T-cell (primary cell): ENCODE data around the gene SMU1. TPM values are rescaled to one million over a fixed set of nuclear protein-coding genes. Genes with fewer than 3 reads are reported as not detected.

Experiments
- ATAC-seq, 4 experiments: fragments of 200-7000 bp in 3 of 4; fragments of 150-1000 bp in 1 of 4; cut with Tn5 transposase; replicated peaks in 1 of 4; 1 replicate in 3 of 4; 2 replicates in 1 of 4; pipeline ENCODE4 v1.10.0; 2021; ENCODE audit warnings: moderate library complexity in 3 of 4, mild to moderate bottlenecking in 2 of 4, moderate number of reproducible peaks in 1 of 4
- CTCF ChIA-PET, 2 donors: fragments of 300-600 bp; sonication (Branson Sonifier 250); formaldehyde crosslinking; loops; one replicate each; lab custom pipeline; 2022; ENCODE audit warnings: antibody characterized with exemption in 2 of 2; lab: Charles Lee
- POLR2A ChIA-PET, 2 donors: fragments of 300-600 bp; sonication (Branson Sonifier 250); formaldehyde crosslinking; loops; one replicate each; lab custom pipeline; 2022; ENCODE audit warnings: antibody characterized with exemption in 2 of 2; lab: Charles Lee
- DNase-seq, 35 experiments: peaks; one replicate each; pipeline versions ENCODE4 v3.0.0 to v3.0.0-alpha.2; 2013 to 2023
- H3K27ac ChIP-seq: one replicate; pipeline ENCODE4 v1.5.1; 2013; ENCODE audit warnings: low read length
- H3K27me3 ChIP-seq, 2 experiments: replicated peaks in 1 of 2; 1 replicate in 1 of 2; 2 replicates in 1 of 2; pipeline versions ENCODE4 v1.6.1 to v1.7.0; 2013; ENCODE audit warnings: low read length in 1 of 2, mixed read lengths in 1 of 2; ENCODE audit not compliant: control insufficient read depth in 2 of 2, insufficient read depth in 2 of 2; ENCODE audit errors: extremely low read depth in 1 of 2
- H3K36me3 ChIP-seq, 2 donors: 1 replicate in 1 of 2; 2 replicates in 1 of 2; pipeline versions ENCODE4 v1.6.1 to v1.7.0; 2013; ENCODE audit warnings: low read length in 1 of 2; ENCODE audit not compliant: control insufficient read depth in 2 of 2, insufficient read depth in 1 of 2; ENCODE audit errors: extremely low read depth in 1 of 2
- H3K4me1 ChIP-seq, 2 experiments: 1 replicate in 1 of 2; 2 replicates in 1 of 2; pipeline versions ENCODE4 v1.6.1 to v1.7.0; 2013; ENCODE audit warnings: low read length in 2 of 2, mixed read lengths in 1 of 2; ENCODE audit not compliant: insufficient read depth in 2 of 2, control insufficient read depth in 1 of 2; ENCODE audit errors: extremely low read depth in 1 of 2
- H3K4me3 ChIP-seq, 2 donors: 1 replicate in 1 of 2; 2 replicates in 1 of 2; pipeline versions ENCODE4 v1.5.1 to v1.7.0; 2013; ENCODE audit warnings: mild to moderate bottlenecking in 2 of 2, low read length in 1 of 2, moderate library complexity in 1 of 2; ENCODE audit not compliant: control insufficient read depth in 1 of 2; ENCODE audit errors: extremely low read depth in 1 of 2
- H3K9me3 ChIP-seq: 2 replicates; pipeline ENCODE4 v1.7.0; 2013
- H3K27ac Mint-ChIP-seq, 2 donors: one replicate each; pipeline ENCODE4 v1.8.0; 2020 to 2021; ENCODE audit warnings: mild to moderate bottlenecking in 2 of 2, mixed read lengths in 2 of 2
- H3K27me3 Mint-ChIP-seq, 2 donors: one replicate each; pipeline ENCODE4 v1.8.0; 2021 to 2022; ENCODE audit warnings: mixed read lengths in 2 of 2
- H3K36me3 Mint-ChIP-seq: one replicate; pipeline ENCODE4 v1.8.0; 2021; ENCODE audit warnings: mixed read lengths
- H3K4me1 Mint-ChIP-seq, 3 donors: one replicate each; pipeline ENCODE4 v1.8.0; 2020 to 2022; ENCODE audit warnings: mixed read lengths in 3 of 3, mild to moderate bottlenecking in 1 of 3
- H3K4me3 Mint-ChIP-seq, 3 donors: one replicate each; pipeline ENCODE4 v1.8.0; 2020 to 2022; ENCODE audit warnings: mild to moderate bottlenecking in 3 of 3, mixed read lengths in 3 of 3, moderate library complexity in 3 of 3
- H3K9me3 Mint-ChIP-seq, 3 donors: one replicate each; pipeline ENCODE4 v1.8.0; 2020 to 2022; ENCODE audit warnings: mixed read lengths in 3 of 3
- WGBS: methylation state at CpG from one replicate; pipeline ENCODE4 v1.1.5; 2013; ENCODE audit warnings: missing lambda C conversion rate; ENCODE audit not compliant: insufficient coverage; 5-methylcytosine and 5-hydroxymethylcytosine counted together
- total RNA-seq, 35 experiments: library from RNA in 6 of 35; stranded (reverse) in 6 of 35; fragments of 120-200 nt in 1 of 35; gene quantifications; one replicate each; pipeline versions ENCODE4 v1.2.1 to v1.2.4 and lab custom pipeline; 2013 to 2026

SMU1 gene
- total RNA-seq, 5 donors from 2014 or later (not counting 1 experiment from before 2014, with no cell fraction given) = 22.6 to 25.5 (median 24.4) TPM

GRCh38 chr9:33044677-33045282 is 31.7 kb downstream of the SMU1 start:
- POLR2A ChIA-PET = interaction anchor here (0.6 to 1.2 kb wide), 4 partner anchors 15 to 58 kb away, joined by 3 to 8 read pairs (median 4); partner anchors contain the start of gene DNAJA1 (in 1 of the 2)
- Mint-ChIP-seq H3K36me3 (peaks cover 20% of the 10 kb centered on the region), H3K27ac (peak overlapping the region; percentile 25 to 68), H3K4me3 (peak overlapping the region; percentile 68 to 76 (median 76)), H3K4me1 (peaks cover 16 to 19% (median 18%) of the 10 kb centered on the region in 3 donors), H3K9me3 (no peaks in the 10 kb centered on the region), H3K27me3 (no peaks in the 10 kb centered on the region)
- Histone ChIP-seq H3K4me1 (peaks cover 2 to 13% of the 10 kb centered on the region in 2 experiments), H3K4me3 (peak overlapping the region; percentile 54 to 80), H3K36me3 (peaks cover 0 to 35% of the 10 kb centered on the region in 2 donors), H3K27ac (no peak overlapping the region), H3K27me3 (no peaks in the 10 kb centered on the region), H3K9me3 (no peaks in the 10 kb centered on the region)
- WGBS = 84% methylated on average over 10 of the region's 12 CpGs
- DNase-seq = no peak
- ATAC-seq = peak in 1 of 4 experiments; percentile 9
- CTCF ChIA-PET = interaction anchor here in 1 of 2 donors (1.0 kb wide), 1 partner anchor 15 kb away, joined by 3 read pairs; no protein-coding TSS in a partner anchor

GRCh38 chr9:33044162-33044673 is 32.3 kb downstream of the SMU1 start:
- Mint-ChIP-seq H3K9me3 (no peaks in the 10 kb centered on the region), H3K4me3 (peak overlapping the region; percentile 68 to 76 (median 76)), H3K4me1 (peaks cover 16 to 19% (median 18%) of the 10 kb centered on the region in 3 donors), H3K27ac (peak overlapping the region; percentile 13 to 28), H3K27me3 (no peaks in the 10 kb centered on the region), H3K36me3 (peaks cover 17% of the 10 kb centered on the region)
- H3K4me1 ChIP-seq = peaks cover 2 to 13% of the 10 kb centered on the region in 2 experiments
- ATAC-seq = peak; percentile 61 to 80 (median 70)
- H3K27ac ChIP-seq = peak overlapping the region; percentile 31
- CTCF ChIA-PET = interaction anchor here in 1 of 2 donors (1.0 kb wide), 1 partner anchor 16 kb away, joined by 3 read pairs; no protein-coding TSS in a partner anchor
- H3K27me3 ChIP-seq = no peaks in the 10 kb centered on the region
- peak overlapping the region; percentile 54 to 80 for H3K4me3 ChIP-seq
- peaks cover 0 to 34% of the 10 kb centered on the region in 2 donors for H3K36me3 ChIP-seq
- no peaks in the 10 kb centered on the region for H3K9me3 ChIP-seq
- 5% methylated on average over 41 of the region's 41 CpGs for WGBS
- DNase-seq = peak in 34 of 35 experiments; percentile 29 to 83 (median 55)
- POLR2A ChIA-PET = interaction anchor here in 1 of 2 donors (0.8 to 1.9 kb wide), 6 partner anchors 14 to 20 kb away, joined by 3 to 8 read pairs (median 4); partner anchors contain the start of gene DNAJA1

GRCh38 chr9:33043671-33044070 is 32.8 kb downstream of the SMU1 start:
- peak in 2 of 4 experiments; percentile 3 to 5 for ATAC-seq
- Mint-ChIP-seq H3K4me1 (peaks cover 16 to 19% (median 18%) of the 10 kb centered on the region in 3 donors), H3K27me3 (no peaks in the 10 kb centered on the region), H3K27ac (peak overlapping the region in 1 of 2 donors; percentile 24), H3K9me3 (no peaks in the 10 kb centered on the region), H3K36me3 (peaks cover 22% of the 10 kb centered on the region), H3K4me3 (peak overlapping the region; percentile 68 to 76 (median 76))
- ChIA-PET CTCF (interaction anchor here in 1 of 2 donors (0.6 to 1.0 kb wide), 2 partner anchors 17 to 255 kb away, joined by 3 read pairs; no protein-coding TSS in a partner anchor), POLR2A (interaction anchor here (0.5 to 1.9 kb wide), 6 partner anchors 14 to 554 kb away, joined by 3 to 8 read pairs (median 4); no protein-coding TSS in a partner anchor)
- H3K4me1 ChIP-seq = peaks cover 2 to 13% of the 10 kb centered on the region in 2 experiments
- no peak overlapping the region for H3K27ac ChIP-seq
- DNase-seq = no peak
- 84% methylated on average over 3 of the region's 8 CpGs for WGBS
- no peaks in the 10 kb centered on the region for H3K9me3 ChIP-seq
- H3K36me3 ChIP-seq = peaks cover 0 to 35% of the 10 kb centered on the region in 2 donors
- H3K27me3 ChIP-seq = no peaks in the 10 kb centered on the region
- peak overlapping the region; percentile 54 to 80 for H3K4me3 ChIP-seq

GRCh38 chr9:33042473-33042872 is 34.0 kb downstream of the SMU1 start:
- no peak overlapping the region for H3K27ac ChIP-seq
- H3K36me3 ChIP-seq = peaks cover 3 to 36% of the 10 kb centered on the region in 2 donors
- CTCF ChIA-PET = no interaction called here
- no peaks in the 10 kb centered on the region for H3K9me3 ChIP-seq
- WGBS = 89% methylated on average over 6 of the region's 8 CpGs
- no peak overlapping the region for H3K4me3 ChIP-seq
- Mint-ChIP-seq H3K9me3 (no peaks in the 10 kb centered on the region), H3K4me3 (no peak overlapping the region), H3K27me3 (no peaks in the 10 kb centered on the region), H3K4me1 (peaks cover 16 to 19% (median 18%) of the 10 kb centered on the region in 3 donors), H3K27ac (no peak overlapping the region), H3K36me3 (peaks cover 23% of the 10 kb centered on the region)
- H3K27me3 ChIP-seq = no peaks in the 10 kb centered on the region
- DNase-seq (no peak), ATAC-seq (no peak)
- peaks cover 2 to 13% of the 10 kb centered on the region in 2 experiments for H3K4me1 ChIP-seq
- POLR2A ChIA-PET = interaction anchor here (0.6 to 1.9 kb wide), 3 partner anchors 16 to 431 kb away, joined by 3 to 5 read pairs (median 4); partner anchors contain the start of gene NOL6 (in 1 of the 2)

GRCh38 chr9:33041432-33042188 is 34.9 kb downstream of the SMU1 start:
- peaks cover 23% of the 10 kb centered on the region for H3K36me3 Mint-ChIP-seq
- Histone ChIP-seq H3K27me3 (no peaks in the 10 kb centered on the region), H3K4me1 (peaks cover 2 to 13% of the 10 kb centered on the region in 2 experiments), H3K27ac (no peak overlapping the region), H3K4me3 (no peak overlapping the region), H3K36me3 (peaks cover 4 to 41% of the 10 kb centered on the region in 2 donors), H3K9me3 (no peaks in the 10 kb centered on the region)
- DNase-seq = no peak
- ChIA-PET CTCF (interaction anchor here in 1 of 2 donors (1.0 kb wide), 1 partner anchor 15 kb away, joined by 3 read pairs; no protein-coding TSS in a partner anchor), POLR2A (interaction anchor here (0.5 to 2.0 kb wide), 6 partner anchors 13 to 19 kb away, joined by 3 to 13 read pairs (median 5); partner anchors contain the start of gene DNAJA1 (in 1 of the 2))
- H3K4me3 Mint-ChIP-seq = no peak overlapping the region
- H3K27me3 Mint-ChIP-seq = no peaks in the 10 kb centered on the region
- no peaks in the 10 kb centered on the region for H3K9me3 Mint-ChIP-seq
- H3K27ac Mint-ChIP-seq = no peak overlapping the region
- no CpG with 5 or more reads among the region's 10 CpGs for WGBS
- no peak for ATAC-seq
- H3K4me1 Mint-ChIP-seq = peaks cover 19 to 21% (median 19%) of the 10 kb centered on the region in 3 donors
